ENCODE measurements around the gene TRIM32. TPM values are rescaled to one million over a fixed set of nuclear protein-coding genes. Genes with fewer than 3 reads are reported as not detected.

TRIM32 gene
- total RNA-seq, 1 donor from 2014 or later = 21.2 TPM

DNA sequence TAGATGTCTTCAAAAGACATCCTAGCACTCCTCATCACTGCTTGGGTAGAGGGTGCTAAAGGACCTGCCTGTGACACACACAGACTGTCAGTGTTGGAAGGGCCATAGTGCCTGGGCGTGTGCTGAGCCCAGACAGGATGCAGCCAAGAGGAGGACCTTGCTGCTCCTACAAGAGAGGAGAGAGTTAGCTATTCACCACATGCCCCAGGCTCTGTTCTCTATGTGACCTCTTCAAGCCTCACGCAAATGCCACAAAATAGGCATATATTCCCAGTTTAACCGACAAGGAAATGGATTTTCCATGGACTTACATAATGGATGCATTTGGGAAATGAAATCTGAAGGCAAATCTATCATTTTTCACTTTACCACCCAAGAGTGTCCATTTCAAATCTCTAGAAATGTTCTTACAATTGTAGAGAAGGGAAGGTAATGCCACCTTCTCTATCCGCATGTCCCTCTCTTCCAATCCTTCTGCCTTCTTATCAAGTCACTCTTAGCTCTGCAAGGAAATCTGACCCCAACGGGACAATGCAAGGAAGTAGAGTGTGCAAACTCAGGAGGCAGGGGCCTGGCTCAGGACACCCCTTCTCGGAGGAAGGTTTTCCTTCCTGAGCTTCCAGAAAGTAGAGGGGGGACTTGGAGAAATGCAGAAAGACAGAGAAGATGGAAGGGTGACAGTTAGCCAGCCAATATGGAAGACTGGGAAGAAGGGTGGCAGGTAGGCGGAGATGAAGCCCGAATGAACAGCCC, 49.5 kb downstream of the TRIM32 start:
- no peak for ATAC-seq
- intact Hi-C loops (cut with DNase I) = loop anchor here (10.0 kb wide), 1 partner anchor 118 kb away; no protein-coding TSS in a partner anchor

DNA sequence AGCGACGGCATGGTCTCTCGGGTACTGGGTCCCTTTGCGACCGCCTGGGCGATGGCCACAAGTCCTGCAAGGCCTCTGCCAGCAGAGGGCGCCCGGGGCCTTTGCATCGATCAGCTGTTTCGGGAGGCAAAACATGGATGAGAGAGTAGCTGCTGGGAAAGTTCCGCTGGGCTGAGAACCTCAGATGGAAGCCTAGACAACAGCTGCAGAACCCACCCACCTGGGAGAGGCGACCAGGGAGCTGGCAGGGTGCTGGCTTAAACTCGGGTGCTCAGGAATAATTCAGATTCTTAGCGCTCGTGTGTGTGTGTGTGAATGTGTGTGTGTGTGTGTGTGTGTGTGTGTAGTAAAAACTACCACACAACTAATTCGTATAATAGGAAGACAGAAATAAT, 50.0 kb downstream of the TRIM32 start:
- DNase-seq (peak; percentile 88), ATAC-seq (peak; percentile 86)
- H3K9me3 ChIP-seq = no peaks in the 10 kb centered on the region
- TF ChIP-seq, protein P1, sequence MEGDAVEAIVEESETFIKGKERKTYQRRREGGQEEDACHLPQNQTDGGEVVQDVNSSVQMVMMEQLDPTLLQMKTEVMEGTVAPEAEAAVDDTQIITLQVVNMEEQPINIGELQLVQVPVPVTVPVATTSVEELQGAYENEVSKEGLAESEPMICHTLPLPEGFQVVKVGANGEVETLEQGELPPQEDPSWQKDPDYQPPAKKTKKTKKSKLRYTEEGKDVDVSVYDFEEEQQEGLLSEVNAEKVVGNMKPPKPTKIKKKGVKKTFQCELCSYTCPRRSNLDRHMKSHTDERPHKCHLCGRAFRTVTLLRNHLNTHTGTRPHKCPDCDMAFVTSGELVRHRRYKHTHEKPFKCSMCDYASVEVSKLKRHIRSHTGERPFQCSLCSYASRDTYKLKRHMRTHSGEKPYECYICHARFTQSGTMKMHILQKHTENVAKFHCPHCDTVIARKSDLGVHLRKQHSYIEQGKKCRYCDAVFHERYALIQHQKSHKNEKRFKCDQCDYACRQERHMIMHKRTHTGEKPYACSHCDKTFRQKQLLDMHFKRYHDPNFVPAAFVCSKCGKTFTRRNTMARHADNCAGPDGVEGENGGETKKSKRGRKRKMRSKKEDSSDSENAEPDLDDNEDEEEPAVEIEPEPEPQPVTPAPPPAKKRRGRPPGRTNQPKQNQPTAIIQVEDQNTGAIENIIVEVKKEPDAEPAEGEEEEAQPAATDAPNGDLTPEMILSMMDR (IDR thresholded peaks at IDR 0.05) = peak; percentile 89
- no peaks in the 10 kb centered on the region for H3K4me1 ChIP-seq
- no peak overlapping the region for H3K4me3 ChIP-seq
- intact Hi-C loops (cut with DNase I) = loop anchor here (10.0 kb wide), 1 partner anchor 118 kb away; no protein-coding TSS in a partner anchor
- H3K36me3 ChIP-seq = no peaks in the 10 kb centered on the region
- no peak overlapping the region for H3K27ac ChIP-seq
- H3K27me3 ChIP-seq = no peaks in the 10 kb centered on the region

More for the DNA sequence above, 49.5 kb downstream of the TRIM32 start:
- H3K9me3 ChIP-seq = no peaks in the 10 kb centered on the region
- H3K4me3 ChIP-seq = no peak overlapping the region
- no peaks in the 10 kb centered on the region for H3K27me3 ChIP-seq
- H3K4me1 ChIP-seq = no peaks in the 10 kb centered on the region
- TF ChIP-seq, protein P1 (IDR thresholded peaks at IDR 0.05) = no peak
- no peaks in the 10 kb centered on the region for H3K36me3 ChIP-seq
- no peak for DNase-seq
- H3K27ac ChIP-seq = no peak overlapping the region

DNA sequence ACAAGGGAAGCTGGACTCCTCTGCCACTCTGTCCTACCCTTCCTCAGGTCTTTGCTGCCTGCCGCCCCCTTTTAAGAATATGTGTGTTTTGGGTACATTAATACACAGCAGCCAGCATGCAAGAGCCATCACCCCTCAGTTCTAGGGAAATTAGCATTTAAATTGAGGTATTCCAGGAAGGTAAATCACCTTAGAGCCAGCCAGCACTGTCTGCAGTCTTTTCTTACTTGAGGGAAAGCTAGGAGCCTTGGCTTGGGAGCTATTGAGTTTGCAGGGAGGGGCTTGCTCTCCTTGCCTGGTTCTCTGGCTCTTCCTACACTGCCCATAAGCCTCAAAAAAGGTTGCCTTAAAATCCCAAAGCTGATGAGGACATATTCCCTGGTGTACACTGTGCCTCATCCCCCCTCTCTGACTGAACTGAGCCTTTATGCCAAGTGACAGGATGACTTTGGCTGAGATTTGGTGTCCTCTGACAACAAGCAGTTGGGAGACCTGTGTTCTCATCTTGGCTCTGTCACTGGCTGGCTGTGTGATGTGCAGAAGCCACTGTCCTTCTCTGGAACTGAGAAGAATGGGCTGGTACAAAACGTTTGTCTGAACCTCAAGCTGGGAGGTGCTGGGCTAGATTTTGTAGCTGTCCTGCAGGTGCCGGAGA, 54.1 kb downstream of the TRIM32 start:
- H3K27ac ChIP-seq = no peak overlapping the region
- ATAC-seq (no peak), DNase-seq (no peak)
- H3K36me3 ChIP-seq = no peaks in the 10 kb centered on the region
- H3K4me1 ChIP-seq = no peaks in the 10 kb centered on the region
- H3K27me3 ChIP-seq = no peaks in the 10 kb centered on the region
- TF ChIP-seq, protein P1 (IDR thresholded peaks at IDR 0.05) = no peak
- intact Hi-C loops (cut with DNase I) = no loop called here
- H3K9me3 ChIP-seq = no peaks in the 10 kb centered on the region
- no peak overlapping the region for H3K4me3 ChIP-seq

DNA sequence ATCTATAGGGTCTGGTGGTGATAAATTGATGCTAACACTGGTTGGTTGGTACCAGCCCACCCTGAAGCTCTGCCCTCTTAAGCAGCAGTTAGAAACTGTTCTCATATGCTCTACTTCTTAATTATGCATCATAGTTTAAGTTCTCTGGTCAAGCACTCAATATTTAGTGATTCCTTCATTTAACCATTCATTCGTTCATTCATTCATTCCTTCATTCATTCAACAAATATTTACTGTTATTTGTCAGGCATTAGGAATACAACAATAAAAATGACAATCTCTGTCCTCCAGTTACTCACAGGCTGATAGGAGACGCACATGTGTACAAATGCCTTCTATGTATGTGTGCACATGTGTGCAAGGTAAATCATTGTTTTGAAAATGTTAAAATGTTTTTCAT, 54.6 kb downstream of the TRIM32 start:
- Histone ChIP-seq H3K4me1 (no peaks in the 10 kb centered on the region), H3K36me3 (no peaks in the 10 kb centered on the region), H3K27ac (no peak overlapping the region), H3K4me3 (no peak overlapping the region), H3K9me3 (no peaks in the 10 kb centered on the region), H3K27me3 (no peaks in the 10 kb centered on the region)
- TF ChIP-seq, protein P1 (IDR thresholded peaks at IDR 0.05) = no peak
- ATAC-seq (no peak), DNase-seq (no peak)
- intact Hi-C loops (cut with DNase I) = no loop called here

DNA sequence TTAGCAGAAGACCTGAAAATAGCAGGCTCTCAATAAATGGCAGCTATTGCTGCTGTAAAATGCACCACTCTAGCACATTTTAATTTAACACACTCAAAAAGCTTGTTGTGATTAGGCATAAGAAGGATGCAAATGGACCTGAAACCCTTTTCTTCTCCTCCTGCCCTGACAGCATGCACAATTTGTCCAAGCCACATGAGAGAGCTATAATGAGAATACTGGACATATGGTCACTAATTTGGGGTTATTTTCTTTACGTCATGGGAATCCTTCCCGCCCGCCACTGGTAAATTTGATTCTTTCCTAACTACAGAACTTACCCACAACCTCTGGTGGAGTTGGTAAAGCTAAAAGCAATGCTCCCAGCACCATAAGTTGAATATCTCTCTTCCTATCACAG, 62.1 kb downstream of the TRIM32 start:
- Histone ChIP-seq H3K4me3 (no peak overlapping the region), H3K36me3 (no peaks in the 10 kb centered on the region), H3K27me3 (no peaks in the 10 kb centered on the region), H3K27ac (no peak overlapping the region), H3K4me1 (no peaks in the 10 kb centered on the region), H3K9me3 (no peaks in the 10 kb centered on the region)
- intact Hi-C loops (cut with DNase I) = no loop called here
- ATAC-seq (no peak), DNase-seq (no peak)
- TF ChIP-seq, protein P1 (IDR thresholded peaks at IDR 0.05) = no peak

Data from upper lobe of right lung (tissue), 1 donor.